ENCODE data around the gene ISX. TPM values are rescaled to one million over a fixed set of nuclear protein-coding genes. Genes with fewer than 3 reads are reported as not detected.

Gene ISX
- total and polyA plus RNA-seq, 2 donors, result 0.02 TPM; not detected in 1

GRCh38 chr22:35114131-35114980, 48.4 kb downstream of the ISX start:
- H3K4me1 ChIP-seq (ENCODE audit: control insufficient read depth in 2 of 2, insufficient read depth in 2 of 2, low read length in 2 of 2), result no peaks in the 10 kb centered on the region
- H3K27me3 ChIP-seq (ENCODE audit: control insufficient read depth in 2 of 2, insufficient read depth in 1 of 2, low read length in 1 of 2), result no peaks in the 10 kb centered on the region
- H3K27ac ChIP-seq (ENCODE audit: low read depth in 1 of 2, low read length in 1 of 2), result no peak overlapping the region
- H3K4me3 ChIP-seq (ENCODE audit: low read length in 2 of 2), result no peak overlapping the region
- DNase-seq (ENCODE audit: low read depth in 6 of 9, low spot score in 9 of 9), result no peak
- H3K36me3 ChIP-seq (ENCODE audit: control insufficient read depth in 2 of 2, insufficient read depth in 2 of 2, low read length in 1 of 2), result no peaks in the 10 kb centered on the region
- no peaks in the 10 kb centered on the region for H3K9me3 ChIP-seq (ENCODE audit: control insufficient read depth in 2 of 2, insufficient read depth in 1 of 2, low read length in 1 of 2)
- WGBS, result 88% methylated on average over 14 of the region's 14 CpGs

- Histone ChIP-seq H3K9me3 (ENCODE audit: control insufficient read depth in 2 of 2, insufficient read depth in 1 of 2, low read length in 1 of 2) (no peaks in the 10 kb centered on the region), H3K27ac (ENCODE audit: low read depth in 1 of 2, low read length in 1 of 2) (no peak overlapping the region), H3K4me1 (ENCODE audit: control insufficient read depth in 2 of 2, insufficient read depth in 2 of 2, low read length in 2 of 2) (no peaks in the 10 kb centered on the region), H3K4me3 (ENCODE audit: low read length in 2 of 2) (no peak overlapping the region), H3K36me3 (ENCODE audit: control insufficient read depth in 2 of 2, insufficient read depth in 2 of 2, low read length in 1 of 2) (no peaks in the 10 kb centered on the region), H3K27me3 (ENCODE audit: control insufficient read depth in 2 of 2, insufficient read depth in 1 of 2, low read length in 1 of 2) (no peaks in the 10 kb centered on the region)
- 80% methylated on average over 3 of the region's 3 CpGs for WGBS
- no peak for DNase-seq (ENCODE audit: low read depth in 6 of 9, low spot score in 9 of 9)
Observed at GRCh38 chr22:35115515-35115914, 49.6 kb downstream of the ISX start.

GRCh38 chr22:35116269-35116668, 50.3 kb downstream of the ISX start:
- DNase-seq (ENCODE audit: low read depth in 6 of 9, low spot score in 9 of 9), result no peak
- H3K4me3 ChIP-seq (ENCODE audit: low read length in 2 of 2), result no peak overlapping the region
- no peaks in the 10 kb centered on the region for H3K36me3 ChIP-seq (ENCODE audit: control insufficient read depth in 2 of 2, insufficient read depth in 2 of 2, low read length in 1 of 2)
- 76% methylated on average over 7 of the region's 7 CpGs for WGBS
- no peaks in the 10 kb centered on the region for H3K27me3 ChIP-seq (ENCODE audit: control insufficient read depth in 2 of 2, insufficient read depth in 1 of 2, low read length in 1 of 2)
- no peaks in the 10 kb centered on the region for H3K9me3 ChIP-seq (ENCODE audit: control insufficient read depth in 2 of 2, insufficient read depth in 1 of 2, low read length in 1 of 2)
- no peak overlapping the region for H3K27ac ChIP-seq (ENCODE audit: low read depth in 1 of 2, low read length in 1 of 2)
- no peaks in the 10 kb centered on the region for H3K4me1 ChIP-seq (ENCODE audit: control insufficient read depth in 2 of 2, insufficient read depth in 2 of 2, low read length in 2 of 2)

- Histone ChIP-seq H3K27ac (ENCODE audit: low read depth in 1 of 2, low read length in 1 of 2) (no peak overlapping the region), H3K4me1 (ENCODE audit: control insufficient read depth in 2 of 2, insufficient read depth in 2 of 2, low read length in 2 of 2) (no peaks in the 10 kb centered on the region), H3K36me3 (ENCODE audit: control insufficient read depth in 2 of 2, insufficient read depth in 2 of 2, low read length in 1 of 2) (no peaks in the 10 kb centered on the region), H3K27me3 (ENCODE audit: control insufficient read depth in 2 of 2, insufficient read depth in 1 of 2, low read length in 1 of 2) (no peaks in the 10 kb centered on the region), H3K9me3 (ENCODE audit: control insufficient read depth in 2 of 2, insufficient read depth in 1 of 2, low read length in 1 of 2) (no peaks in the 10 kb centered on the region), H3K4me3 (ENCODE audit: low read length in 2 of 2) (no peak overlapping the region)
- no peak for DNase-seq (ENCODE audit: low read depth in 6 of 9, low spot score in 9 of 9)
- WGBS, result 83% methylated on average over 9 of the region's 9 CpGs
Observed at GRCh38 chr22:35116817-35117216, 50.9 kb downstream of the ISX start.

GRCh38 chr22:35119494-35119893, 53.5 kb downstream of the ISX start:
- H3K9me3 ChIP-seq (ENCODE audit: control insufficient read depth in 2 of 2, insufficient read depth in 1 of 2, low read length in 1 of 2), result no peaks in the 10 kb centered on the region
- no peaks in the 10 kb centered on the region for H3K4me1 ChIP-seq (ENCODE audit: control insufficient read depth in 2 of 2, insufficient read depth in 2 of 2, low read length in 2 of 2)
- H3K4me3 ChIP-seq (ENCODE audit: low read length in 2 of 2), result no peak overlapping the region
- H3K36me3 ChIP-seq (ENCODE audit: control insufficient read depth in 2 of 2, insufficient read depth in 2 of 2, low read length in 1 of 2), result no peaks in the 10 kb centered on the region
- H3K27ac ChIP-seq (ENCODE audit: low read depth in 1 of 2, low read length in 1 of 2), result no peak overlapping the region
- H3K27me3 ChIP-seq (ENCODE audit: control insufficient read depth in 2 of 2, insufficient read depth in 1 of 2, low read length in 1 of 2), result no peaks in the 10 kb centered on the region
- DNase-seq (ENCODE audit: low read depth in 6 of 9, low spot score in 9 of 9), result no peak

- Histone ChIP-seq H3K36me3 (ENCODE audit: control insufficient read depth in 2 of 2, insufficient read depth in 2 of 2, low read length in 1 of 2) (no peaks in the 10 kb centered on the region), H3K27me3 (ENCODE audit: control insufficient read depth in 2 of 2, insufficient read depth in 1 of 2, low read length in 1 of 2) (no peaks in the 10 kb centered on the region), H3K4me3 (ENCODE audit: low read length in 2 of 2) (no peak overlapping the region), H3K4me1 (ENCODE audit: control insufficient read depth in 2 of 2, insufficient read depth in 2 of 2, low read length in 2 of 2) (no peaks in the 10 kb centered on the region), H3K9me3 (ENCODE audit: control insufficient read depth in 2 of 2, insufficient read depth in 1 of 2, low read length in 1 of 2) (no peaks in the 10 kb centered on the region), H3K27ac (ENCODE audit: low read depth in 1 of 2, low read length in 1 of 2) (no peak overlapping the region)
- no peak for DNase-seq (ENCODE audit: low read depth in 6 of 9, low spot score in 9 of 9)
- 78% methylated on average over 3 of the region's 3 CpGs for WGBS
Observed at GRCh38 chr22:35124691-35125219, 58.8 kb downstream of the ISX start.

GRCh38 chr22:35126993-35127392, 61.0 kb downstream of the ISX start:
- no peak overlapping the region for H3K27ac ChIP-seq (ENCODE audit: low read depth in 1 of 2, low read length in 1 of 2)
- H3K27me3 ChIP-seq (ENCODE audit: control insufficient read depth in 2 of 2, insufficient read depth in 1 of 2, low read length in 1 of 2), result no peaks in the 10 kb centered on the region
- H3K4me1 ChIP-seq (ENCODE audit: control insufficient read depth in 2 of 2, insufficient read depth in 2 of 2, low read length in 2 of 2), result no peaks in the 10 kb centered on the region
- 67% methylated on average over 8 of the region's 8 CpGs for whole genome bisulfite sequencing
- H3K36me3 ChIP-seq (ENCODE audit: control insufficient read depth in 2 of 2, insufficient read depth in 2 of 2, low read length in 1 of 2), result no peaks in the 10 kb centered on the region
- DNase-seq (ENCODE audit: low read depth in 6 of 9, low spot score in 9 of 9), result no peak
- H3K4me3 ChIP-seq (ENCODE audit: low read length in 2 of 2), result no peak overlapping the region
- no peaks in the 10 kb centered on the region for H3K9me3 ChIP-seq (ENCODE audit: control insufficient read depth in 2 of 2, insufficient read depth in 1 of 2, low read length in 1 of 2)

GRCh38 chr22:35128637-35129036, 62.7 kb downstream of the ISX start:
- Histone ChIP-seq H3K4me1 (ENCODE audit: control insufficient read depth in 2 of 2, insufficient read depth in 2 of 2, low read length in 2 of 2) (no peaks in the 10 kb centered on the region), H3K36me3 (ENCODE audit: control insufficient read depth in 2 of 2, insufficient read depth in 2 of 2, low read length in 1 of 2) (no peaks in the 10 kb centered on the region), H3K4me3 (ENCODE audit: low read length in 2 of 2) (no peak overlapping the region), H3K27ac (ENCODE audit: low read depth in 1 of 2, low read length in 1 of 2) (no peak overlapping the region), H3K9me3 (ENCODE audit: control insufficient read depth in 2 of 2, insufficient read depth in 1 of 2, low read length in 1 of 2) (no peaks in the 10 kb centered on the region), H3K27me3 (ENCODE audit: control insufficient read depth in 2 of 2, insufficient read depth in 1 of 2, low read length in 1 of 2) (peaks cover 0 to under 1% of the 10 kb centered on the region in 2 donors)
- 90% methylated on average over 3 of the region's 3 CpGs for WGBS
- no peak for DNase-seq (ENCODE audit: low read depth in 6 of 9, low spot score in 9 of 9)

- Histone ChIP-seq H3K4me1 (ENCODE audit: control insufficient read depth in 2 of 2, insufficient read depth in 2 of 2, low read length in 2 of 2) (no peaks in the 10 kb centered on the region), H3K27ac (ENCODE audit: low read depth in 1 of 2, low read length in 1 of 2) (no peak overlapping the region), H3K27me3 (ENCODE audit: control insufficient read depth in 2 of 2, insufficient read depth in 1 of 2, low read length in 1 of 2) (peaks cover 0 to 13% of the 10 kb centered on the region in 2 donors), H3K36me3 (ENCODE audit: control insufficient read depth in 2 of 2, insufficient read depth in 2 of 2, low read length in 1 of 2) (no peaks in the 10 kb centered on the region), H3K9me3 (ENCODE audit: control insufficient read depth in 2 of 2, insufficient read depth in 1 of 2, low read length in 1 of 2) (no peaks in the 10 kb centered on the region), H3K4me3 (ENCODE audit: low read length in 2 of 2) (no peak overlapping the region)
- DNase-seq (ENCODE audit: low read depth in 6 of 9, low spot score in 9 of 9), result no peak
- WGBS, result 31% methylated on average over 4 of the region's 4 CpGs
Observed at GRCh38 chr22:35131525-35132000, 65.6 kb downstream of the ISX start.

All from thymus (tissue), 11 donors.